CD4-positive, alpha-beta T cell treated with Interleukin-17A for 1 hour (primary cell): Measurements from ENCODE around the gene RASSF4.

ENCODE experiments used
- DNase-seq: peaks from one replicate; pipeline ENCODE4 v3.0.0-alpha.2; 2020

The RASSF4 gene

DNA sequence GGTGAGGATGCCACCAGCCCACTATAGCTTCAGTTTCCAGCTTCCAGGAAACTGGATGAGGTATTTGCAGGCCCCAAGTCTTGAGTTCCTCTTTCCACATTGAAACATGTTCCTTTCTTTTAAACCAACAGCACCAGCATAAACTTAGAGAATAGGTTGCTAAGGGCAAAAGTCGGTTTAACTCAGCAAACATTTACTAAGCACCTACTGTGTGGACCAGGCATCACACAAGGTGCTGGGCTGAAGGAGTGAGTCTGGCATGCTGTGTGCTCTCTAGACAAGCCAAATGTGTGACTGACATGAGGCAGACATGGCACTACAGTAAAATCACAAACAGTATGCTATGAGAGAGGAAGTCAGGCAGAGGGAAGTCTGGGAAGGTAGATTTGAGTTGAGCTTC, 11.0 kb upstream of the RASSF4 start:
- DNase-seq = no peak

DNA sequence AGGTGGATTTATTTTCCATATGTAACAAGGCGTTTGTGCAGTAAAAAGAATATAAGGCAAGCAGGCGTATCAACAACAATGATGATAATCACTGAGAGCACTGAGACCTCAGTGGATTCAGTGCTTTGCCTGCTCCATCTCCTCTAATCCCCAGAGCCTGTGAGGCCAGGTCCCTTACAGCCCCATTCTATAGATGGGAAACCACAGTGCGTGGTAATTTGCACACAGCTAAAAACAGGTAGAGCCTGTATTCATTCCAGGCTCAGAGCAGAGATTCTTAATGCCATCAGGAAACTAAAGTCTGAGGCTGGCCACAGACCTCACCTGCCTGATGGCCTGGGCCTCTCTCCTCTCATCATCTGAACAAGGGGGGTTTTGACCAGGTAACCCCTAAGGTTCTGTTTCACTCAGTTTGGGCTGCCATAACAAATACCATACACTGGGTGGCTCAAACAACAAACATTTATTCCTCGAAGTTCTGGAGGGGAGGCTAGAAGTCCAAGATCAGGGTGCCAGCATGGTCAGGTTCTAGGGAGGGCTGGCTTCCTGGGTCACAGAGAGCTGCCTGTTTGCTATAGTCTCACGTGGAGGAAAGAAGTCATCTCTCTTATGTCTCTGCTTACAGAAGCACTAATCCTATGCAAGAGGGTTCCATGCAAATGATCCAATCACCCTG, 10.3 kb upstream of the RASSF4 start:
- no peak for DNase-seq

DNA sequence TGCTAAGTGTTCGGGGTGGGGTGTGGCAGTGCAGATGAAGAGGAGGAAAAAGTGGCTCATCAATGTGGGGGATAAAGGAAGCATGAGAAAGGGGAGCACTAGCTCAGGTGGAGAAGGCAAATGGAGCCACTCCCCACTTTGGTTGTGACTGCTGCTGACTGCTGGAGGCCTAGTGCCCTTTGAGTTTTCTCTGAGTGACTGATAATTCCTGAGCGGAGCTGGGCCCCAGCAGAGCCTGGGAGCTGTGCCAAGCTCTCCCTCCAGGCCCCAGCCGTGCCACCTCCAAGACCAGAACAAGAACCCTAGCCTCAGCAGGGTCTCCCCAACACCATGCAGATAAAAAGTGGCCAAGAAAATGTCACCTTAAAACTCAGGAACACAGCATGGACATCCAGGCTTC, 9.7 kb upstream of the RASSF4 start:
- no peak for DNase-seq

DNA sequence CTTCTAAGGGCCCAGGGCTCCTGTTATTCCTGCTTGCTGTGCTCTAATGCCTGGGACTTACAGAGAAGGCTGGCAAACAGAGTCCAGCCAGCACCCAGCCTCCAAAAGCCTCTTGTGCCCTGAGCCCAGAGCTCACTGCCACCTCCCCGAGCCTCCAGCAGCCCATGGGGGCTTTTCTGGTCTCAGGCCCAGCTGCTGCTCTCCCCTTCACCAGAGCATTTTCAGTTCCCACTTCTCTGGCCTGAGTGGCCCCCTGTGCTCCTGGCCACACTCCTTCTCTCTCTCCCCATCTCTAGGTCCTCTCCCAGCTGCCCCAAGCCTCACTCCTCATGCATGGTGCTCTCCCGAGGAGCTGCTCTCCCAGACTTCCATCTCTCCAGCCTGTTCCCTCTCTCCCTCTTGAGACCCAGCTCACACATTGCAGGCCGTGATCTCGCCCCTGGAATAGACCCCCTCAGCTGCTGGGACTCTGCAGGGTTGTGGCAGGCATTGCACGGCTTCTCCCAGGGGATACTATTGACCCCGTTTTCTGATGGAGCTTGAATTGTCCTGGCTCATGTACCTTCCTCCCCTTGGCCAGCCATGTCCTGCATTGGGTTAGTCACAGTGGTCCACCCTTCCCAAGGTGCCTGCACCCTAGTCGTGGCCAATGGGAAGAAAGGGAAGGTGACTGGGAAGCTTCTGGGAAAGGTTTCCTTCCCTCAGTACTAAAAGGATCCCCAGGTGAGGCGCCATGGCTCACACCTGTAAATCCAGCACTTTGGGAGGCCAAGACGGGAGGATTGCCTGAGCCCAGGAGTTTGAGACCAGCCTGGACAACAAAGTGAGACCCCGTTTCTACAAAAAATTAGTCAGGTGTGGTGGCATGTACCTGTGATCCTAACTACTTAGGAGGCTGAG, 9.0 kb upstream of the RASSF4 start:
- no peak for DNase-seq

DNA sequence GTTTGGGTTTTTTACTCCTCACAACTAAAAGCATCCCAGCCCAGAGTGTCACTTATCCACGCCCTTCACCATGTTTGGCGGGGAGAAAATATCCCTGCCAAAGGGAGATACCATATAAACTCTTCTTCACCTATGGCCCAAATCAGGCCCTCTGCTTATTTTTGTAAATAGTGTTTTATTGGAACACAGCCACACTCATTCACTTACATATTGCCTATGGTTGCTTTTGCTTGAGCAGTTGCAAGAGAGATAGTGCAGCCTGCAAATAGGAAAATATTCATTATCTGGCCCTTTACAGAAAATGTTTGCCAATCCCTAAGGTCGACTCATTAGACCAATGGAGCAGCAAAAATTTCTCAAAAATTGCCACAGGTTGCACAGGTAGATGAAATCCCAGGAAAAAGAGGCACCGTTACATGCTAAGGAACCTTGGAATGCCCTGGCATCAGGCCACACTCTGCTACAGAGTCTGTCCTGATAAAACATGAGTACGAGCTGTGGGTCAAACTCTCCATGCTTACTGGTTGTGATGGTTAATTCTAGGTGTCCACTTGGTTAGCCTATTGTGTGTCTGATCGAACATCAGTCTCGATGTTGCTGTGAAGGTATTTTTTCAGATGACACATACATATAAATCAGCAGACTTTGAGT, 7.9 kb upstream of the RASSF4 start:
- no peak for DNase-seq

DNA sequence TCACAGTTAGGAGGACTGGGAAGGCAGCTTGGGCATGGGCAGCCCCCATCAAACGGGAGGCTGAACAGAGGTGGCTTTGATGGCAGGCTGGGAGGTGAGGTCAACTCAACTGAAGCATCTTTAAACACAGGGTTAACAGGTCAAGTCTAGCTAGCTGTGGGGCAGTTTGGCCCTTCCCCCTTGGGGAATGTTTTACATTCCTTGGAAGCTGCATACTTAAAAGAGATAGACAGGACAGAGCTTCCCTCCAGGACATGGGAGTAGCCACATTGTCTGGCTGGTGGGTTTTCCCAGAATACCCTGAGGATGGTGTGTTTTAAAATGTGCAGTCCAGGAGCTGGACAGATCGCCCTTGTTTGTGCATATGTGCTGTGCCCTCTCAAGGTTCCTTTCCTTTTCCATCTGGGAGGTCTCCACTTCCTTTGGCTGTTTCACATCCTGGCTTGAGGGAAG, 6.8 kb upstream of the RASSF4 start:
- DNase-seq = no peak

DNA sequence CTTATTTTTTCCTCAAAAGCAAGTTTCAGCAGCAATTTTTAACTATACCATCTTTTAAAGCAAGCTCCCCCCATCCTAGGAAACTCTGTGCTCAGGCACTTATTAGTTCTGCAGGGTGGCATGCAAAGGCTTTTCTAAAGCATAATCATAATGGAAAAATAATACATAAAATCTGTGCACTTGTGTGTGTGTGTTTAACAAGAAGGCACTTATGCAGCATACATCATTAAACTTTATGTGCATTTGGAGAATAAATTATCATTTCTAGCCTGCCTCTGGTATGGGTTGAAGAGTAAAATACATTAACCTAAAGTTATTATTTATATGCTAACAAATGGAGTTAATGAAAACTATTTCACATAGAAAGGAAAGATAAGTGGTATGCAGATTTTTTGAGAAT, 5.6 kb upstream of the RASSF4 start:
- no peak for DNase-seq

DNA sequence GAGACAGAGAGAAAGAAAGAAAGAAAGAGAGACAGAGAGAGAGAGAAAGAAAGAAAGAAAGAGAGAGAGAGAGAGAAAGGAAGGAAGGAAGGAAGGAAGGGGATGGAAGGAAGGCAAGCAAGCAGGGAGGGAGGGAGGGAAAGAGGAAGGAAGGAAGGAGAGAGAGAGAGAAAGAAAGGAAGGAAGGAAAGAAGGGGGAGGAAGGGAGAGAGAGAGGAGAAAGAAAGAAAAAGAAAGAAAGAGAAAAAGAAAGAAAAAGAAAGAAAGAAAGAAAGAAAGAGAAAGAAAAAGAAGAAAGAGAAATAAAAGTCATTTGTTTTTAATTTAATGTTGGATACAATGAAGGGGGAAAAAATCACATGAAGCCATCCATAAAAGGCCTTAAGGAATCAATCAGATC, 4.6 kb upstream of the RASSF4 start:
- no peak for DNase-seq

DNA sequence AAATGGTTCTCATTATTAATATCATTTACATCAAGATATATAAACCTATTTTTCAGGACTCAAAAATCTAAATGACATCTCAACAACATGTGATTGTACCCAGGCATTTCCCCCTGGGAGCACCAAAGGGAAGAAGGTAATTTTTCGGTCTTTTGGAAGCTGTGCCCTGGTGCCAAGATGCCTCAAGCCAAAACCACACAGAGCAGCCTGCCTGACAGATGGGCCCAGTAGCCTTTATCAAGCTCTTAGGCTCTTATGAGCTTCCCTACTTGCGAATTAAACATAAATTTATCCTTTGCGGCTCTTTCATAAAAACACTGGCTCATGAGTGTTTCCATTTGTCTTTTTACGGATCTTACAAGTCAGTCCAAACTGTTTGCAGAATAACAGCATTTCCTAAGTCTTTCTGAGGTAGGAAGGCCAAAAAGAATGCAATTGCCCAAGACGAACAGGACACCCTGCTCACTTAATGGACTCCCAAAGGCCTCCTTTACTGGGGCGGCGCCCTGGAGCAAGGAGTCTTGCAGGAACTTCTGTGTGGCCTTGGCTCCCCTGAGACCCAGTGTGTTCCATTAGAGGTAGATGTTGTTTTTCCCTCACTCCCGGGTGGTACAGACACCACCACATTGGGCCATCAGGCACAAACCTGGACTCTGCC, 4.1 kb upstream of the RASSF4 start:
- no peak for DNase-seq

DNA sequence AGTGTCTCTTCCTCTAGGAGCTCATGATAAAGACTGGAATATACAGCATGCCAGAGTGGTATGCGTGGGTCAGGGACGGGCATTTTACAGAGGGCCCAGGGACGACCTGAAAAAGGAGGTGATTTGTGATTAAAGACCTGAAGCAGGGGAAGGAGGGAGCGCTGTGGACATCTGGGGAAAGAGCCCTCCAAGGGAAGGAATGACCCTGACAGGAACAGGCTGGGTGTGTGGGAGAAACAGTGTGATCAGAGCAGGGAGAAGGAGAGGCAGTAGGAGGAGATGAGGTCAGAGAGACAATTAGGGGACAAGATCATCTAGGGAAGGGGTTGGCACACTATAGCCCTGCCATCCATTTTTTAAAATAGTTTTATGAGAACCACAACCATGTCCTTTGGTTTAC, 3.4 kb upstream of the RASSF4 start:
- no peak for DNase-seq

DNA sequence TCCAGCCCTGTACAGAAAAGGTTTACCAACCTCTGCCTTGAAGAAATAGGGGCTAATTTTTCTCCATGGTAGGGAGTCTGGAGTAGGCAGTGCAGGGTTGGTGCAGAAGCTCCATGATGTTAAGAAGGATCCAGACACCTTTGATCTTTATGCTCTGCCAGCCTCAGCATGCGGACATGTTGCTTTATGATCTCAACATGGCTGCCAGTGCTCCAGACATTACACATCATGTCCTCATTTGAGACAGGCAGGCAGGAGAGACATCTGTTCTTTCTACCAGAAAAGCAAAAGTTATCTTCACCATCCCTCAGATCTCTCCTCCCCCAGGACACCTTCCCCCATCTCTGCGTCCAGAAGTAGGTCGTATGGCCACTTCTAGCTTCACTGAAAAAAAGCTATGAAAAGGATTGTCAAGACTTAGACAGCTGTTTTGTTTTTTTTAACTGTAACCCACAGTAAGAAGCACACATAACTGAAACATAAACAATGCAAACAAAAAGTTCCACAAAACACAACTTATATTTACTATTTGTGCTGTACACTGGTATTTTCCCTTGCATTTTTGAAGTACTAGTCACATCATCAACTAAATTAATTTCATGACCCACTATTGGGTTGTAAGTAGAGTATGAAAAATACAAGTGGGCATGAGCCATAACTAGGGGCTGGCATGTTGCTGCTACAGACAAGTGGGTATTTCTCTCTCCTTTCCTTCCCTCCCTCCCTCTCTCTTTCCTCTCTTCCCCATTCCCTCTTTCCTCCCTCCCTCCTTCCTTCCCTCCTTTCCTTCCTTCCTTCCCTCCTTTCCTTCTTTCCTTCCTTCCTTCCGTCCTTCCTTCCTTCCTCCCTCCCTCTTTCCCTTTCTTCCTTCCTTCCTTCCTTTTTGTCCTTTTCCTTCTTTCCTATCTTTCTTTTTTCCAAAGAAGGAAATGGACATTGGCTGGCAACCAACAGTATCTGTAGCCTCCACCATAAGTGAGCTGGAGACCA, 2.6 kb upstream of the RASSF4 start:
- DNase-seq = no peak

DNA sequence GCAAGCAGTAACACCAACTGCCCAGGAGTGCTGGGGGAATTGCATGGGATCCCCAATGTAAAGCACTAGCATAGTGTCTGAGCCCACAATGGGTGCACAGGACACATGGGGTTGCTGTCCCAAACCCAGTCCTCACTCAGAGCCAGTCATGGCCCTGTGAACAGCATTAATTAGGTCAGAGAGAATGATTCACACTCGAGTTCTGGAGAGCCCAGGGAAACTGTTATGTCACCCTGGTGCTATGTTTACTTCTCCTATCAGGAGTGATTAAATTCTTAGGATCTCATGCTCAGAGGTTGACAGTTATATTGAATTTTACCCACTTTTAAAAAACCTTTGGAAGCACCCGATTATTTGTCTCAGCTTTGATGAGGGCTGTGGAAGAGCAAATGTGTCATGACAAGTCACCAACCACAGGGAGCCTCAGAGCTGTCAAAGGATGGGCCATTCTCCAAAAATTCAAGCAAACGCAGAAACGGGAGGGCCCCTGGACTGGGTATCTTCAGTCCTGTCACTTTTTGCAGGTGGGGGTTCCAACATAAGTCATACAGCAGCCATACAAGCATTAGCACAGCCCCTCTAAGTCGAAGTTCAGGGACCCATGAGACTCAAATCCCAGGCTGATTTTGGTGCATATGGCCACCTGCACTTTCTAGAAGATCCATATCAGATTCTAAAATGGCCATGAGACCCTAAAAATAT, 1.3 kb upstream of the RASSF4 start:
- no peak for DNase-seq

DNA sequence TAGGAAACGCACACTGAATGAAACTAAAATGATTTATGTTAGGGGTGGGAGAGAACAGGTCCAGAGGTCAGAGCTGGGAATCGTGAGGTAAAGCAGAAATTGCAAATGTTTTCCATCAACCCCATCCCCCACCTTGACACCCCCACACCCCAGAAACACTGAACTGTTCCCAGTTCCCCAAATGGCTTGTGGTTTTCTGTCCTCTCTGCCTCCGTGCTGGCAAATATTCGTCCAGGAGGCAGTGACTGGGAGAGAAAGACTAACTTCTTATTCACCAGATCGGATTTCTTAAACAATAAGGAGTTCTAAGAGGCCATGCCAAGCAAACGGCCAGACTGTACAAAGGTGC, 730 bp upstream of the RASSF4 start:
- DNase-seq = no peak

DNA sequence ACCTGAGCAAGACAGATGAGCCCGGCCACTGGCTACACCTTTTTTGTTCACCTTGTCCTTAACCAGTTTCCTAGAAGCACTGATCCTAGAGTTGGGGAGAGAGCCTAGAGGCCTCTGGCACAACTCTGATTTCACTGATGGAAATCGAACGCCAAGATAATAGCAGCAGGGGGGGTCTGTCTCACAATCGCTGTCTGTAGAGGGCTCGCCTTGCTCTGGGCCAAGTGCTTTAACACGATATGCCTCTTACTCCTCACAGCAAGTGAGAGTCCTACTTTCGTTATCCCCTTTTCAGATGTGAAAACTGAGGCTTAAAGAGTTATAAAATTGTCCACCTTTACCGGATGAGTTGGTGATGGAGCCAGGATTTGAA, 472 bp downstream of the RASSF4 start:
- DNase-seq = no peak

DNA sequence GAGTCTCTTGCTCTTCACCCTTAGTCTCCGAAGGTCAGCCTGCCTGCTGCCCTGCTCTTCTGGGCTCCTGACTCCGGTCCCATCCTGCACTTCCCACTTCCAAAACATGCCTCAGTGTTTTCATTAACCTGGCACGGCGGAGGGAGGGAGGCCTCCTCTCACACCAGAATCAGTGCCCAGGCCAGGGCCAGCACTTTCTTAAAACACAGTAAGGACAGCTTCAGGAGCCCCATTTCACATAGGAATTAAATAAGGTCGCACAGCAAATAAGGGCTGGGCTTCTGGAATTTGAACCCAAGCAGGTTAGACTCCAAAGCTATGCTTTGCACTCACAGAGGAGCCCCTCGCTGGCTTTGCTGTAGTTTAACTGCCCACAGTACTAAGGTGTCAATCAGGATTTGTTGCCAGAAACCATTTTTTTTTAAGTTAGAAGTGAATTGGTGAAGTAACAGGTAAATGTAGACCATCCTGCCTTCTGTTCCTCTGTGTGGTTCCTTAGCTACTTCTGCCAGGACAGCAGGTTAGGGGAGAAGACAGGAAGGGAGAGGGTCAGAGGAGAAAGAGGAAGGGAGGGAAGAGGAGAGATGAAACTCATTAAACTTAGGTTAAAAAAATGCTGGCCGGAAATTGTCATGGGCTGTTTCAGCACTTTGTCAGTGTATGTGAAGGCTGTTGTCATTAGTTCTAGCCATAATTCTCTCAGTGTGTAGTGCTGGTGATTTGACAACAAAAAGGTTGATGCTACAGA, 1.1 kb downstream of the RASSF4 start:
- no peak for DNase-seq

DNA sequence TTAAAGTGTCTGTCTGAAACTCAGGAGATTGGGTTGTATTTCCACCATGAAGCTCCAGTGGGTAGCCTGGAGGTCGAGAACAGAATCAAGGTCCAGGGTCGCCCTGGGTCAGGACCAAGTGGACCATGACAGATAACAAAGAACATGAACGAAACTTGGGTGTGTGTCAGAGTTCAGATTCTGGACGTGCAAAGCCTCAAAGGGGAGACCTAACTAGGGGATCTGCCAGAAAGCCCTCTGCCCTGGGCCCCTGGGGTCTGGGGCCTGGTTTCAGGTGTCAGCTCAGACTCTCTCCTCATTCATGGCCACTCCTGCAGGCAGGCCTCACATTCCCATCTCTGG, 1.6 kb downstream of the RASSF4 start:
- no peak for DNase-seq

DNA sequence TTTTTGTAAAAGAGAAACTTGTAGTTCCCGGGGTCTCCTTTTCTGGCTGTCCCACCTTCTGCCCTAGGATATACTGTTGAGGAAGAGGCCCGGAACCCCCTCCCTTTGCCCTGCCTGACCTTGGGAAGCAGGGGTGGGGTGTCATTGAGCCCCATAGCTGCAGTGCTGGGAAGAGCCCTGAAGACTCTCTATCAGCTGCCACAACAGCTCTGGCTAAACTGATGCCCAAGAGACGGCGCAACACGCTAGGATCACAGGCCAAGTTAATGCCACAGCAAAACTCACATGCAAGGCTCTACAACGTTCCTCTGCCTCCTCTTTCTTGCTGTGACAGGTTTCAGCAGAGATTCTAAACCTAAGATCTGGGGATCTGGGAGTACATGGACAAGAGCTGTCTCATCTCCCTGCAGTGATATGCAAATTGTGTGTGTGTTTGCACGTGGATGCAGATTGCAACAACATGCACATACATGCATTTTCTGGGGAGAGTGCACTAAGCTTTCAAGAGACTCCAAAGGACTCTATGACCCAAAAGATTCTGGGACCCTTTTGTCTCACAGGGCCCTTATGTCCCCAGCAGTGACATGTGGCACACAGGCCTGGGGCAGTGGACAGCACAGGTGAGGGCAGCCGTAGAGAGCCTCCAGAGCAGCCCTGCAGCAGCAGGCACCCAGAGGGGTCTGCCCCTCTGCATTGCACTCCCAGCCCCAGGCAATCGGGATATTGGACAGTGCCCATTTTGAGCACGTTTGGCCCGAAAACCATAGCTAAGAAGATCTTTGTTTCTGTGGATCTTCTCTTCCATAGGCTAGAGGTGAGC, 2.5 kb downstream of the RASSF4 start:
- no peak for DNase-seq

DNA sequence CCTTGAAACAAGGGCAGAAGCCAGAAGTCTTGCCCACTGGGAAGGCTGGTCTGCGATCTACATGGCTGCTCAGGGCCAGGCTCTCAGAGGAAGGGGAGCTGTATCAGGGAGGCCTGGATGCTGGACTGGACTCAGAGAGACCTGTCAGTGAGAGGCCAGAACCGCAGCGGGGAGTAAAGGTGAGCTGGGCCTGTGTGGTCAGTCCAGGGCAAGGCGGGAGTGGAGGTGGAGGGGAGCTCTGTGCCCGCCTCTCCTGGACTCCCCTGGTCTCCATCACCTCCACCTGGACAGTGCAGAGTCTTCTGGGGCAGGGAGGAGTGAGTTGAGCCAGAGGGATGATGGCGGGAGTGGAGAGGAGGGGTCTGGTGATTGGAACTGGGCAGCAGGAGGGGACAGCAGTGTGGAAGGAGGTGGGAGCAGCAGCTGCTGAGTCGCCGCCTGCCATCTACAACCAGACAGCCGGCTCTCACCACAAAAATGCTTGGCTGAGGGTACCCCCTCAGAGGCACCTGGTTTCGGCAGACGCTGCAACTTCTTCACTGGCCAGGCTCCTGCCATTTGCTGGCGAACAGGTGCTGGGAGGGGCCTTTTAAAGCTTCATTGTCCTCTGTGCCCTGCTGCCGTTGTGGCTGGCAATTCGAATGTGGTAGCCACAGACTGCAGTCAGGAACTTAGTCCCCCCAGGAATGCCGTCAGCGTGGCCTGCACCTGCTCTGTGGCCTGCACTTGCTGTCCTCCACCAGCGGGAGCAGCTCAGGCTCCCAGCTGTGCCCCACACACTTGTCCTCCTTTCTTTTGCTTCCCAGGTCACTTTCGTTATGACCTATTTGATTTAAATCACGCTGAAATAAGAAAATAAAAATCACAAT, 3.5 kb downstream of the RASSF4 start:
- DNase-seq = no peak
